Measurements from ENCODE around the gene RPTOR. TPM values are rescaled to one million over a fixed set of nuclear protein-coding genes. Genes with fewer than 3 reads are reported as not detected.

The RPTOR gene
- total RNA-seq, 1 experiment from 2014 or later, result 26.3 TPM

GRCh38 chr17:80987941-80988461 is 443.4 kb downstream of the RPTOR start:
- DNase-seq (ENCODE audit: low spot score), result no peak

GRCh38 chr17:80989586-80989913 is 444.9 kb downstream of the RPTOR start:
- no peak for DNase-seq (ENCODE audit: low spot score)

GRCh38 chr17:80990921-80991644 is 446.4 kb downstream of the RPTOR start:
- DNase-seq (ENCODE audit: low spot score), result peak; percentile 18

GRCh38 chr17:80991645-80992076 is 447.0 kb downstream of the RPTOR start, which contains the start of gene CHMP6:
Gene CHMP6 (plus strand): TSS chr17:80991841. CDS start chr17:80991919, 78 bp downstream.
- DNase-seq (ENCODE audit: low spot score), result peak; percentile 53

- no peak for DNase-seq (ENCODE audit: low spot score)
These were observed 447.7 kb downstream of the RPTOR start for GRCh38 chr17:80992077-80992947.

GRCh38 chr17:80992948-80993624 is 448.4 kb downstream of the RPTOR start:
- no peak for DNase-seq (ENCODE audit: low spot score)

GRCh38 chr17:80995131-80995530 is 450.5 kb downstream of the RPTOR start:
- peak; percentile 47 for DNase-seq (ENCODE audit: low spot score)

- DNase-seq (ENCODE audit: low spot score), result no peak
These were observed 452.0 kb downstream of the RPTOR start for GRCh38 chr17:80996422-80997305.

- no peak for DNase-seq (ENCODE audit: low spot score)
These were observed 452.9 kb downstream of the RPTOR start for GRCh38 chr17:80997424-80998117.

- no peak for DNase-seq (ENCODE audit: low spot score)
These were observed 453.6 kb downstream of the RPTOR start for GRCh38 chr17:80998118-80998747.

- DNase-seq (ENCODE audit: low spot score), result no peak
These were observed 454.3 kb downstream of the RPTOR start for GRCh38 chr17:80998748-80999535.

- no peak for DNase-seq (ENCODE audit: low spot score)
These were observed 455.1 kb downstream of the RPTOR start for GRCh38 chr17:80999536-81000333.

- DNase-seq (ENCODE audit: low spot score), result no peak
These were observed 455.6 kb downstream of the RPTOR start for GRCh38 chr17:81000334-81000630.

- no peak for DNase-seq (ENCODE audit: low spot score)
These were observed 456.2 kb downstream of the RPTOR start for GRCh38 chr17:81000631-81001357.

GRCh38 chr17:81002013-81002384 is 457.4 kb downstream of the RPTOR start:
- DNase-seq (ENCODE audit: low spot score), result no peak

- peak; percentile 79 for DNase-seq (ENCODE audit: low spot score)
These were observed 458.0 kb downstream of the RPTOR start for GRCh38 chr17:81002409-81003361.
